ENCODE data around the gene COX14. TPM values are rescaled to one million over a fixed set of nuclear protein-coding genes. Genes with fewer than 3 reads are reported as not detected.
"Not testable (repeated sequence)": the region's sequence is repeated elsewhere in the genome, so short reads cannot be mapped to it uniquely, and the experiment has no call there.

The COX14 gene
- total RNA-seq, 1 experiment from 2014 or later, result 31.9 TPM

- peaks cover 11 to 23% of the 10 kb centered on the region in 2 experiments for H3K4me1 Mint-ChIP-seq
- Histone ChIP-seq H3K4ac (ENCODE audit: low read depth, low read length) (no peak overlapping the region), H3K56ac (ENCODE audit: insufficient read length, low read depth, low read length) (no peak overlapping the region), H2BK120ac (ENCODE audit: low read depth, low read length, poor library complexity, severe bottlenecking) (no peak overlapping the region), H2BK15ac (ENCODE audit: low read depth, low read length) (no peak overlapping the region), H2BK12ac (ENCODE audit: insufficient read length, low read depth, low read length) (no peak overlapping the region), H2BK20ac (ENCODE audit: low read depth, low read length, poor library complexity, severe bottlenecking) (no peak overlapping the region), H3K9me3 (ENCODE audit: control insufficient read depth, low read depth, low read length) (no peaks in the 10 kb centered on the region), H4K8ac (replicated peaks; ENCODE audit: insufficient read length, low read depth, low read length) (no peak overlapping the region), H3K14ac (ENCODE audit: insufficient read depth, low read length) (no peak overlapping the region), H3K79me1 (ENCODE audit: insufficient read depth, low read depth, low read length, poor library complexity, severe bottlenecking) (no peaks in the 10 kb centered on the region), H3K79me2 (ENCODE audit: insufficient read depth, low read length) (no peaks in the 10 kb centered on the region), H3K23me2 (ENCODE audit: insufficient read length, low read depth, low read length, poor library complexity, severe bottlenecking) (no peaks in the 10 kb centered on the region), H3K23ac (ENCODE audit: insufficient read length, low read depth, low read length) (no peak overlapping the region), H3K27ac (ENCODE audit: insufficient read length, low read depth, low read length) (no peak overlapping the region), H2AFZ (ENCODE audit: low read length) (no peak overlapping the region), H3K9ac (ENCODE audit: extremely low read depth, insufficient read length, low read length) (no peak overlapping the region), H2BK5ac (ENCODE audit: insufficient read length, low read length) (no peak overlapping the region), H3K27me3 (ENCODE audit: insufficient read depth, low read length) (no peaks in the 10 kb centered on the region), H3K4me1 (ENCODE audit: insufficient read depth, low read length) (no peaks in the 10 kb centered on the region), H3K18ac (ENCODE audit: insufficient read length, low read depth, low read length) (no peak overlapping the region), H4K5ac (ENCODE audit: insufficient read length, low read depth, low read length) (no peak overlapping the region), H2AK5ac (ENCODE audit: insufficient read length, low read length) (no peak overlapping the region), H3T11ph (ENCODE audit: low read length) (no peak overlapping the region), H4K20me1 (ENCODE audit: control insufficient read depth, insufficient read depth, insufficient read length) (no peaks in the 10 kb centered on the region), H3K4me2 (ENCODE audit: insufficient read depth, insufficient read length, low read length) (no peak overlapping the region), H4K91ac (ENCODE audit: insufficient read length, low read depth, low read length) (no peak overlapping the region)
- peaks cover 20% of the 10 kb centered on the region for H3K27me3 Mint-ChIP-seq (ENCODE audit: low read depth)
- DNase-seq, result no peak
- WGBS (ENCODE audit: extremely low coverage, insufficient read length, low lambda C conversion rate), result no CpG with 5 or more reads among the region's 1 CpG
- peak overlapping the region; percentile 46 to 70 for H3K4me3 Mint-ChIP-seq
- no peaks in the 10 kb centered on the region for H3K9me3 Mint-ChIP-seq
- peak overlapping the region in 2 of 3 experiments; percentile 24 to 71; a peak in 4 of 7 replicates for H3K27ac Mint-ChIP-seq
- H3K36me3 Mint-ChIP-seq (ENCODE audit: insufficient read depth in 1 of 3, low read depth in 3 of 3), result peaks cover 20 to 26% (median 22%) of the 10 kb centered on the region in 3 experiments
- no peak for TF ChIP-seq CTCF (conservative IDR thresholded peaks at IDR 0.05)
These were observed 28.7 kb upstream of the COX14 start for GRCh38 chr12:50083301-50083700.

GRCh38 chr12:50084409-50084774 lies 27.6 kb upstream of the COX14 start:
- not testable (repeated sequence) for DNase-seq; H3K9me3 ChIP-seq (ENCODE audit: control insufficient read depth, low read depth, low read length); H2BK20ac ChIP-seq (ENCODE audit: low read depth, low read length, poor library complexity, severe bottlenecking); H4K20me1 ChIP-seq (ENCODE audit: control insufficient read depth, insufficient read depth, insufficient read length); H3K79me1 ChIP-seq (ENCODE audit: insufficient read depth, low read depth, low read length, poor library complexity, severe bottlenecking); H3K14ac ChIP-seq (ENCODE audit: insufficient read depth, low read length); H2BK120ac ChIP-seq (ENCODE audit: low read depth, low read length, poor library complexity, severe bottlenecking); H4K5ac ChIP-seq (ENCODE audit: insufficient read length, low read depth, low read length); H2BK15ac ChIP-seq (ENCODE audit: low read depth, low read length); H3K4ac ChIP-seq (ENCODE audit: low read depth, low read length); H3K56ac ChIP-seq (ENCODE audit: insufficient read length, low read depth, low read length); H3K23ac ChIP-seq (ENCODE audit: insufficient read length, low read depth, low read length); H3K9me3 Mint-ChIP-seq; H3K27me3 ChIP-seq (ENCODE audit: insufficient read depth, low read length); H4K8ac ChIP-seq (replicated peaks; ENCODE audit: insufficient read length, low read depth, low read length); H3K4me1 ChIP-seq (ENCODE audit: insufficient read depth, low read length); H3K79me2 ChIP-seq (ENCODE audit: insufficient read depth, low read length); H3K18ac ChIP-seq (ENCODE audit: insufficient read length, low read depth, low read length); H2BK12ac ChIP-seq (ENCODE audit: insufficient read length, low read depth, low read length); H2AFZ ChIP-seq (ENCODE audit: low read length); H3T11ph ChIP-seq (ENCODE audit: low read length); H2BK5ac ChIP-seq (ENCODE audit: insufficient read length, low read length); H3K23me2 ChIP-seq (ENCODE audit: insufficient read length, low read depth, low read length, poor library complexity, severe bottlenecking); H2AK5ac ChIP-seq (ENCODE audit: insufficient read length, low read length); H4K91ac ChIP-seq (ENCODE audit: insufficient read length, low read depth, low read length)
- Histone ChIP-seq H3K9ac (ENCODE audit: extremely low read depth, insufficient read length, low read length) (peak overlapping the region; percentile 26), H3K27ac (ENCODE audit: insufficient read length, low read depth, low read length) (peak overlapping the region; percentile 4), H3K4me2 (ENCODE audit: insufficient read depth, insufficient read length, low read length) (peak overlapping the region; percentile 54)
- Mint-ChIP-seq H3K27me3 (ENCODE audit: low read depth) (peaks cover 20% of the 10 kb centered on the region), H3K27ac (peak overlapping the region; percentile 88 to 95 (median 92); a peak in 6 of 7 replicates), H3K36me3 (ENCODE audit: insufficient read depth in 1 of 3, low read depth in 3 of 3) (peaks cover 28 to 36% (median 33%) of the 10 kb centered on the region in 3 experiments), H3K4me3 (peak overlapping the region; percentile 90 to 95), H3K4me1 (peaks cover 11 to 23% of the 10 kb centered on the region in 2 experiments)
- WGBS (ENCODE audit: extremely low coverage, insufficient read length, low lambda C conversion rate), result no CpG with 5 or more reads among the region's 7 CpGs

All from H9 (cell line).